GM21447 (cell line): ENCODE results near the gene CDH13.

ENCODE experiments used
- ATAC-seq: cut with Tn5 transposase; IDR thresholded peaks from one replicate; pipeline ENCODE4 v1.9.1; 2021; ENCODE audit not compliant: unreplicated experiment

Gene CDH13

GRCh38 chr16:83840060-83840617 lies 1213.4 kb downstream of the CDH13 start:
- no peak for ATAC-seq

DNA sequence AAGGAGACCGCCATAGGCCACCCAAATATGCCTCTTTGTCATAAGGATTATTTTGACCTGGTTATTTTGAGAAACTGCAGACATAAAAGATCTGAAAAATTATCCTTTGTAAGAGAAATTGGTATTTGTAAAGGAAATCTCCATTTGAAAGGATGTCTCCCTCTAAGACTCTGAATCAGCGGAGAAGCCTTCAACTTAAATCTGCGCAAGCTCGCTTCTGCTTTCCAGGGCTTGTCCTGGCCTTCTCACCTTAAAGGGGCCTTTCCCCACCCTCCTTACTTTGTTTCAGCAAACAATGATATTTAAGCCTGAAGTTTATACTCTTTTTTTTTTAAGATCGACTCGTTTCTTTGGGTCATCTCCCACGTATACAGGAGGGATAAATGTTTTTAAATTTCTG lies 1215.5 kb downstream of the CDH13 start:
- no peak for ATAC-seq

- ATAC-seq, result no peak
Measured at GRCh38 chr16:83842756-83843507, 1216.2 kb downstream of the CDH13 start.

- ATAC-seq, result no peak
Measured at GRCh38 chr16:83843657-83844056, 1216.9 kb downstream of the CDH13 start.

DNA sequence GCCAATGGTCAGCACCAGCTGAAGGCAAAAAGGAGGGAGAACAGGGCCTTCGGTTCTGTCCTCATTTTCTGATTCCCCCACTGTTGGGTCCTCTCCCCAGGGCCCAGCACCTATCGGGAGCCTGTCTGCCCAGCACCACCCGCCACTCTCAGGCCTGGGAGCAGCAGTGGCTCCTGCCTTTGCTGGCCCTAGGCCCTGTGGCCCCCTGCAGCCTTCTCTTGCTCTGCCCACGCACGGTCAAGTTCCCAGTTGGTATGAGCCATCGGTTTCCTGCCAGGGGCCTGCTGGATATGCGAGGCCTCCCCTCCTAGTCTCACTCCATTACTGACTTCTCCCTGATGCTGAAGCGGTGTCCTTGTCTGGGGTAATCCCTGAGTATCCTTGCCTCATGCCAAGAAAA lies 1218.5 kb downstream of the CDH13 start:
- ATAC-seq, result no peak

DNA sequence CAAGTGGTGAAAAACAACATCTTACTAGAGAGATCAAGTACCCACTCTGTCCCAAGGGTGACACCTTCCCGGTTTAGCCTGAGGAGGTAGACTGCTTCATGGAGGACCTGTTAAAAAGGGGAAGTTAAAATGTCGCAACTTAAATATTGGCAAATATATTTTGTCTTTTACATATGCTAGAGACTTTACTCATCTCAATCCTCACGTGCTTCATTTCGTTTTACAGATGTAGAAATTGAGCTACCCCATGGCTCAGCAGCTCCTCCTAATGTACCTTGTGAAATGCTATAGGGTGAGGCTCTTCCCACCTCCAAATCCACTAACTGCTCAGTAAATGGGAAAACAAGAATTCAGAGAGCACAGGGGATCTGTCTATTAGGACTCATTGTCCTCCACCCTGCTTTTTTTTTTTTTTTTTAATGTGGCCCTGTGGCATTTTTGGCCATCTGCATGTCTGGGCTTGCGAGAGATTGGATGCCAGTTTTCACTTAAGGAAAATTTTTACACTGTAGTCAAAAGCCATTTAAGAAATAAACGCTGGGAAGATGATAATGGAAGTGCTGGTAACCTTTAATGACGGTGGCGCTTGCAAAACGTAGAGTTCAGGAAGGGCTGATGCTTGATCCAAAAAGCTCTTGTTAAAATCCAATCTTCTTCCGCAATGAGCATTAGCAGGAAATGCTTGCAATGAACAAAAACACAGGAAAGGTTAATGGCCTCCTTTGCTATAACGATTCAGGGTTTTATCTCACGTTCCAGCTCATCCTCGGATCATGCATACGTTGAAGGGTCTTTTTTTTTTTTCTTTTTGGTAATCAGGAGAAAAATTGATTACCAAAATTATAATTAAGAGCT lies 1220.8 kb downstream of the CDH13 start:
- ATAC-seq, result no peak

DNA sequence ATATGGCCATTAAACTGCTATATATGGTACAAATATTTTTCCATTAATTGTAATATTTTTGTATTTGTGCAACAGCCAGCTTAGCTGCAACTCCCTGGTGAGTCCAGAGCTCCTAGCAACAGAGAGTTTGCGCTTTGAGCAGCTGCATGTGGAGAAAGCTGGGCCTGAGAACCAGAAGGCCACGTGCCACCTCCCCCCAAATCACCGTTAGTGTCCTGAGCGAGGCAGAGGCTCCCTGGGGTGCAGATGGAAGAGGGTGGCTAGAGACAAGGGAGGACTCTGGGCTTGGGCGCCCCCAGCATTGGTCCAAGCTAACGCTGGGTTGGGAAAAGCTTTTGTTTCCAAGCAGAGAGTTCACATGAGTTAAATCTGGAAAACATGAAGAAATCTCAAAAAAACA lies 1222.7 kb downstream of the CDH13 start:
- no peak for ATAC-seq
